Hindlimb muscle (tissue), 1 donor: ENCODE data around the gene ZNF584. TPM values are rescaled to one million over a fixed set of nuclear protein-coding genes. Genes with fewer than 3 reads are reported as not detected.
"Not testable (repeated sequence)": the region's sequence is repeated elsewhere in the genome, so short reads cannot be mapped to it uniquely, and the experiment has no call there.

Source experiments
- DNase-seq: peaks from one replicate; pipeline ENCODE4 v3.0.0-alpha.2; 2013
- polyA plus RNA-seq: library from polyadenylated mRNA; unstranded; fragments of 120-200 nt; gene quantifications from one replicate; pipeline ENCODE4 v1.2.1, GENCODE V29; 2013; ENCODE audit not compliant: insufficient read length

The ZNF584 gene
- polyA plus RNA-seq, result 5.4 TPM

DNA sequence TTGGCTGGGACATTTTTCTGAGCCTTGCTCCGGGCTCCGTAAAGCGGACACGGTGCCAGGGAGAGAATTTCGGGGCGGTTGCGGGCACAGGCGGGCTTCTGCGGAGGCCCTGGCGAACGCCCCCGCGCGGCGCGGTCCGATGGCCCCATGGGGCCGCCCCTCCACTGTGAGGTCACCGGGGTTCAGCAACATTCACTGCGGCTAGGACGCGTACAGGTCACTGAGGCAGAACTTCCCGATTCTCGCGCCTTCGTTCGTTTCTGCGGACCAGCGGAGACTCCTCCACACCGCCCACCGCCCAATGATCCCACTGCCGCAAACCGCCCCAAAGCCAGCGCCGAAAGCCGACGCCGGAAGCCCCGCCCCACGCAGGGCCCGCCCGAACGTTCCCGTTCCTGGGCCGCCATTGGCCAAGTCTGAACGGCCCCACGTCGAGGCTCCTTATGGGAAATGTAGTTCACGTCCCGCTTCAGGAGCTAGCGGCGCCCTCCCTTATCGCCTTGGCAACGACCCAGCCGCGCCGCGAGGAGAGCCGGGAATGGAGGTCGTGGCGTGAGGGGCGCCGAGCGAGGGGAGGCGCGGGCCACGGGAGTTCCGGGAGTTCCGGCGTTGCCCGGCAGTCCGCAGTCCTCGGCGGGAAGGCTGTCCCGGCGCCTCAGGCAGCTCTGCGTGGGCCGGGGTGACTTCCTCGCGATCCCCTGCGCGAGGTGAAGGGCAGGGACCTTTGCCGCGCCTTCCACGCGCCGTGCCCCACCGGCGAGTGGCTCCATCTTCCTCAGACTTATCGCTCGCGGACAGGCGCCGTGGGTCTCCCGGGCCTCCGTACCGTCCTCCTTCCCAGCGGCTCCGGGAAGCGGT lies at the start of gene ZNF584:
Gene ZNF584 (plus strand): TSS at position 498 of the 858 bp plus-strand sequence. CDS start 499 bp downstream, outside the sequence.
- DNase-seq, result peak; percentile 95

DNA sequence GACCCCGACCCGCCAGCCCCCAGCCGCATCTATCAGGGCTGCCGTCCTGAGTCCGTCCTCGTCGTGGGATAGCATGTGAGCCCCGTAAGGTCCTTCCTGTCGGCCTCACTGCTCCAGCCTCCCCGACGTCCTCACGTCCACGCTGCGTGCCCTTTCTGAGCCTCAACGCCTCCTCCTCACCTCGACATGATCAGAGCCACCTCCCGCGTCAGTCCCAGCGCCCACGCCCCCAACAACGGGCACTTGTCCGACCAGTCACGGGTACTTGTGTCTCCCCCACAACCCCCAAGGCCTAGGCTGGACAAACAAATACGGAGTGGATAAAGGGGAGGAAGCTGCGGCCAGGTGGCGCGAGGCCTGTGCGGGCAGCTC lies 46.6 kb upstream of the ZNF584 start:
- no peak for DNase-seq

DNA sequence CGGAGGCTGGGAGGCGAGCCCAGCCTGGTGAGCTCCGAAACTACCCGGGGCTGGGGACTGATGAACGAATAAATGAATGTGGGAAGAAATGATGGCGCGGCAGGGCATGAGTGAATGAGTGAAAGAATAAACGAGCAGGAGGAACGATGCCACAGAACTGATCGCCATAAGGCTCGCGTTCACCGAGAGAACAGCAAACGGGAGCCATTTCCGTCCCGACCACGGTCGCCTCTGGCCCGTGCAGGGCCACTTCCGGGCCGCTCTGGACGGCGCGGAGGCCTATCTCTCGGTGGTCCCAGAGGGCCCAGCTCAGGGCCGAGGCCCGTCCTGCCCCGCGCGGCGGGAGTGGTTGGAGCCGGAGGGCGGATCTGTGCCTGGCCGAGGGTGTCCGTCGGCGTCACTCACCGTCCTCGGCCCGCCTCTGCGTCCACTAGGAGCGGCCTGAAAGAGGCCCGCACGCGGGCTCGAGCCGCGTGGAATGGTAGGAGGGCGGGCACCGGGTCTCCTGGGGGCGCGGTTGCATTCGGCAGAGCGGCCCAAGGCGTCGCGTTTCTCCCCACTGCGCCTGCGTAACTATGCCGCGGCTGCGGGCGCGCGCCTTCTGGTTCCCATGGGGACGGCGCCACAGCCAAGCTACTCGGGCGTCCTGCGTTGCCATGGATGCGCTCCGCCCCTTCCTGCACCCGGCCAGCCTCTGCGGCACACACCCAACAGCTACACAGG lies 46.0 kb upstream of the ZNF584 start, which contains the start of gene ZNF497:
Gene ZNF497 (minus strand): TSS at position 480 of the 723 bp plus-strand sequence. CDS start 5,116 bp downstream, outside the sequence.
- DNase-seq, result peak; percentile 96

DNA sequence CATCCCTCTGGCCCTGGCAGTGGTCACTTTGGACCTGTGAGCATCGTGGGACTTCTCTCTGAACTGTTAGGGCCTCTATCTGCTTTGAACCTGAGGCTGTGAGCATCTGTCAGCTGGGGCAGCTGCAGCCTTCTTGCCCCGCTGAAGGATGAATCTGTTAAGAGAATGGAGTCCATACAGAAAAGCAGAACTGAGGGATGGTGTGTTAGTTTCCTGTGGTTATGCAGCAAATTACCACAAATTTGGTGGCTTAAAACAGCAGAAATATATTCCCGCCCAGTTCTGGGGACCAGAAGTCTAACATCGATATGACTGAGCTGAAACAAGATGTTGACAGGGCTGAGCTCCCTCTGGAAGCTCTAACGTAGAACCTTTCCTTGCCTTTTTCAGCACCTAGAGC lies 44.3 kb upstream of the ZNF584 start:
- no peak for DNase-seq

DNA sequence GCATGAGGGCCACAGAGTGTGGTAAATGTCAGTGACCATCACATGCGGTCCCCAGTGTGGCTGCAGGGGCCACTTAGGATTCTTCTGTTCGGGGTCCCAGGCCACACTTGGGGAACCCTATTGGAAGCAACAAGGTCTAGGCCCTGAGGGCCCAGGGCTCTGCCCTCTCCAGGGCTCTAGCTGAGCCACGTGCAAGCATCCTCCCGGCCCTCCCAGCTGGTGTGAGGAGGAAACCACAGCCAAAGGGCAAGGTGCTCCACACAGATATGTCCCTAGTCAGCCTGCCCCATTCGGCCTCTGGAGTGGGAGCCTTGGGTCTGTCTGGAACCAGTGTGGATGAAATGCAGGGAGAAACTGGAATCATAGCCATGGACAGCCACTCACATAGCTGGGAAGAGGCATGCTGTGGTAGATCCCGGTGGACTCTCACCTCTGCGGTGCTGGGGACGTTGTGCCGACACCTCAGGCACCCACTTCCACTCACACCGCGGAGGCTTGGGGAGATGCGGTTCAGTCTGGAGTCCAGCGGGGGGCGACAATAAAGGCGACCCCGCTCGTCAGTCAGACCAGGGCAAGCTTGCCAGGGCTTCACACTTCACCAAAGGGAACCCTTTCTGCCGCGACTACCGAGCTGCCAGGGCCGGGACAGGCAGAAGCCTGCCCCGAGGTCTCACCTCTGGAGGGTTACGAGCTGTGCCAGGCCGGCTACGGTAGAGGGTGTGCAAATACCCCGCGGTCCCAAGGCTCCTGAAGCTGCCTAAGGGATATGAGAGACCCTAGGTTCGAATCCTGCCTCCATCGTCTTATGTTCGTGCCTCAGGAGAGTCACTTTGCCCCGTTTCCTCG lies 41.6 kb upstream of the ZNF584 start:
- DNase-seq, result no peak

DNA sequence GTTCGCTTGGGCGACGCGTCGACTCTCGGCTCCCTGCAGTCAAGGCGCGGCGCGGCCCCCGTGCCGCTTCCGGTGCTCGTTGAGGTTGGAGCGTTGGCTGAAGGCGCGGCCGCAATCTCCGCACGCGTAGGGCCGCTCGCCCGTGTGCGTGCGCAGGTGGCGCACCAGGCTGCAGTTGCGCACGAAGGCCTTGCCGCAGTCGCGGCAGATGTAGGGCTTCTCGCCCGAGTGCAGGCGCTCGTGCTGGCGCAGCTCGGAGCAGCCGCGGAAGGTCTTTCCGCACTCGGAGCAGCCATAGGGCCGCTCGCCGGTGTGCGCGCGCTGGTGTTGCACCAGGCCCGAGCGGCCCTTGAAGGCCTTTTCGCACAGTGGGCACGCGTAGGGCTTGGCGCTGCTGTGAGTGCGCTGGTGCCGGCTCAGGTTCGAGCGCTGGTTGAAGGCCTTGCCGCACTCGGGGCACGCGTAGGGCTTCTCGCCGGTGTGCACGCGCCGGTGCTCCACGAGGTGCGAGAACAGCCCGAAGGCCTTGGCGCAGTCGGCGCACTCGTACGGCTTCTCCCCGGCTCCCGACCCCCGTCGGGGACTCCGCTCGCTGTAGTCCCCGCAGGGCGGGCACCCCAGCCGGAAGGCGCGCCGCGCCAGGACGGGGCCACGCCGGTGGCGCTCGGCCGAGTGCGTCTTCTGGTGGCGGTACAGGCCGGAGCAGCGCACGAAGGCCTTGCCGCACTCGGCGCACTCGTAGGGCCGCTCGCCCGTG lies 40.6 kb upstream of the ZNF584 start:
- DNase-seq, result no peak

DNA sequence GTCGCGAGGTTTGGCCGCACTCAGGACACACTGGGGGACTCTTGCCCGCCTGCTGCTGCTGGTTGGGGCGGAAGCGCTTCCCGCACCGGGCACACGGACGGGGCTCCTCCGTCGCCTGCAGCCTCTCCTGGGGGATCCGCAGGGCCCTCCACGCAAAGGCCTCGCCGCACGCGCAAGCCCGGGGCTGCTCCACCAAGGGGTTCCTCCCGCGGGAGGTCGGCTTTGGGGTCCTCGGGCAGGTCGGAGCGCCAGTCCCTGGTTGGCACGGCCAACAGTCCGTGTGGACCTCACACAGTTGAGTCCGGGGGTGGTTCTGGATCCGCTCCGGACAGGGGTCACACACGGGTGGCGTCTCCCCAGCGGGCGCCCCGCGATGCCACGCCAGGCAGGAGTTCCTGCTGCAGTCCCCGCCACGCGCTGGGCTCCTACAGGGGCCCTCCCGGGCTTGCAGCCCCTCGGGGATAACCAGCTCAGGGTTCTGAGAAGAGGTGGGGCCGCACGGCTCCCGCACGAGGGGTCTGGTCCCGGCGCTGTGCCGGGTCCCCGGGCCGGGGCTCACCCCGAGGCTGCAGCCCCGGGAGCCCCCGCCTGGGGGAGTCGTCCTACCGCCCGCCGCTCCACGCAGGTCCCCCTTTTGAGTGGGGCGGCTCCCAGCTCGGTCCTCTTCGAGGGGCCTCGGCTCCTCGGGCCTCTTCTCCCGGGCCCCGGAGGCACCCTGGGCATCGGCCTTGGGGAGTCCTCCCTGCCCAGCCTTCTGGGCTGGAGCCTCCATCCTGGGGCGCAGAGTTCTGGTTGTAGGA lies 39.7 kb upstream of the ZNF584 start:
- no peak for DNase-seq

DNA sequence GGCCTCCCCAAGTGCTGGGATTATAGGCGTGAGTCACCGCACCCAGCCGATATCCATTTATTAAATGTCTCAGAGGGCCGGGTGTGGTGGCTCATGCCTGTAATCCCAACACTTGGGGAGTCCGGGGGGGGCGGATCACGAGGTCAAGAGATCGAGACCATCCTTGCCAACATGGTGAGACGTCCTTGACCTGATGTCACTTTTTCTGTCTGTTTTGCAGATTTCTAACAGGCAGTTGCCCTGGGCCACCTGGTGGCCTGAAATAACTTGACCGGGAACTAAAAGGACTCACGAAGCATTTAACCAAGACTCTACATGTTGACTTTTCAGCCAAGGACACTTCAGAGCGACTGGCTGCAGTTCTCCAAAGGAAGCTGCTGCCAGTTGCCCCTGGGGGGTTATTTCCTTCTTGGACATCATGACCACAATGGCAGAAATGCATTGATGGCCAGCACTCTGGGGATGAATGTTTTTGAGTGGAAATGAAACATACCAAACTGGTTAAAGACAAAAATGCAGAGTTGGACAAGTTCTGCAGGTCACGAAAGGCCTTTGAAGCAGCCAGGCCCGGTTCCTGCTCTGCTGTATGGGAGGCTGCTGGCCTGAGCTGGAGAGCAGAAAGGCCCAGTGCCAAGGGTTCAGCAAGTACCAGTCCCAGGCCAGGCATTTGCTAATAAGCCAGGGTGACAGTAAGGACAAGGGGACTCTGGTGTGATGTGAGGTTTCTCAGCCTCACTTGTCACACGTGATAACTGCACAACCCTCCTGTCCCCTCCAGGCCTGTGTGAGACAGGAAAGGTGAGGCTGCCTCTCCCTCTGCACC lies 35.9 kb upstream of the ZNF584 start:
- no peak for DNase-seq

DNA sequence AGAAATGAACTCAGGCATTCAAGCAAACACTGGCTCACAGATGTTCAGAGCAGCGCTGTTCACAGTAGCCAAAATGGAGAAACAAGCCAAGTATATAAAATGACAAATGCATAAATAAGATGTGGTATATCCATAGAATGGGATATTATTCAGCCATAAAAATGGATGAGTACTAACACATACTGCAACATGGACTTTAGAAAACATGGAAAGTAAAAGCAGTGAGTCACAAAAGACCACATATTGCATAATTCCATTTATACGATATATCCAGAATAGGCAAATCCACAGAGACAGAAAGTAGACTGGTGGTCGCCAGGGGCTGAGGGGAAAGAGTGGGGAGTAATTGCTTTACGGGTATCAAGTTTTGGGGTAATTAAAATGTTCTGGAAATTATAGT lies 34.2 kb upstream of the ZNF584 start:
- DNase-seq, result no peak

DNA sequence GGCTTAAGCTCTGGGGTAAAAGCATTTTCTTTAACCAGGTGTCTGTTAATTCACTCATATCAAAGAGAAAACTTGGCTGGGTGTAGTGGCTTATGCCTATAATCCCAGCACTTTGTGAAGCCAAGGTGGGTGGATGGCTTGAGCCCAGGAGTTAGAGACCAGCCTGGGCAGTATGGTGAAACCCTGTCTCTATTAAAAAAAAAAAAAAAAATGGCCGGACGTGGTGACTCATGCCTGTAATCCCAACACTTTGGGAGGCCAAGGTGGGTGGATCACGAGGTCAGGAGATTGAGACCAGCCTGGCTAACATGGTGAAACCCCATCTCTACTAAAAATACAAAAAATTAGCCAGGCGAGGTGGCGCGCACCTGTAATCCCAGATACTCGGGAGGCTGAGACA lies 31.7 kb upstream of the ZNF584 start:
- DNase-seq, result not testable (repeated sequence)

DNA sequence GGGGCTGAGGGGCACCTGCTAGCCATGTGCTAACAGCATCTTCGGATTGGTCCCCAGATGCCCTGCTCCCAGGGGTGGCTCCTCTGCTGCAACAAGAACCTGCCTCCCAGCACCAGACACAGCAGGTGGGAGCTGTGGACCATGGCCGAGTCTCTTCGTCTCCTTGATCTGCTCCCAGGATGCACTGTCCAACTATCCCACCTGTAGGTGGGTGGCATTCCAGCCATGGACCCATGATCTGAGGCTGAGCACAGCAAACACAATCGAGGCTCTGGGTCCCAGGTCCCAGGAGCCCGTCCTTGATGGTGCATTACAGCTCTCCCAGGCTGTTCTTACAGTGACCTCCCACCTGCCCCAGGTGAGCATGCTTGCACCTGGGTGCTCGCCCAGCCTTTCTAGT lies 29.2 kb upstream of the ZNF584 start:
- DNase-seq, result no peak

DNA sequence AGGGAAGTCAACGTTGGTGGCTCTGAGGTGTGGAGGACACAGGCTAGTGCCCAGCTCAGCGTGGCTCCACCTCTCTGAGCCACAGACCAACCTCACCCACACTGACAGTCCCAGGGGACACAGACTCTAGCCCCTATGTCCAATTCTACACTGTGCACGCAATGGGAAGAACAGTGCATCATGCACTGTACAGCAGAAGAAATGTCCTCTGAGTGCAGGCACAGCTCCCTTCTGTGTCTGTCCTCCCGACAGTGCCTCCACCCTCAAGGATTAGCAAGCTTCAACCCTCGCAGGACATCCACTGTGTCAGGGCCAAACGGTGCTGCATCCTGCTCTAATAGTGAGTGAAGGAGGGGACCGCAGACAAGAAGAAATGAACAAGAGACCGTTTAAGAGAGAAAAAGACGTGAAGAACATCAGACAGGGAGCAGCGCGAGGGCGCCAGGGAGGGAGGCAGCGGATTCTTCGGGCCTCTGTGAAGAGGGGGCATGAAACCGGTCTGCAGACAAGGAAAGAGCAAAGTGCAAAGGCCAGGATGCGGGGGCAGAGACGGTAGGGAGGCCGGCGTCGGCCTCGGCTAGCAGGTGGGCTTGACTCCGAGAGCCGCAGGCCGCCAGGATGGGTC lies 28.3 kb upstream of the ZNF584 start:
- no peak for DNase-seq

DNA sequence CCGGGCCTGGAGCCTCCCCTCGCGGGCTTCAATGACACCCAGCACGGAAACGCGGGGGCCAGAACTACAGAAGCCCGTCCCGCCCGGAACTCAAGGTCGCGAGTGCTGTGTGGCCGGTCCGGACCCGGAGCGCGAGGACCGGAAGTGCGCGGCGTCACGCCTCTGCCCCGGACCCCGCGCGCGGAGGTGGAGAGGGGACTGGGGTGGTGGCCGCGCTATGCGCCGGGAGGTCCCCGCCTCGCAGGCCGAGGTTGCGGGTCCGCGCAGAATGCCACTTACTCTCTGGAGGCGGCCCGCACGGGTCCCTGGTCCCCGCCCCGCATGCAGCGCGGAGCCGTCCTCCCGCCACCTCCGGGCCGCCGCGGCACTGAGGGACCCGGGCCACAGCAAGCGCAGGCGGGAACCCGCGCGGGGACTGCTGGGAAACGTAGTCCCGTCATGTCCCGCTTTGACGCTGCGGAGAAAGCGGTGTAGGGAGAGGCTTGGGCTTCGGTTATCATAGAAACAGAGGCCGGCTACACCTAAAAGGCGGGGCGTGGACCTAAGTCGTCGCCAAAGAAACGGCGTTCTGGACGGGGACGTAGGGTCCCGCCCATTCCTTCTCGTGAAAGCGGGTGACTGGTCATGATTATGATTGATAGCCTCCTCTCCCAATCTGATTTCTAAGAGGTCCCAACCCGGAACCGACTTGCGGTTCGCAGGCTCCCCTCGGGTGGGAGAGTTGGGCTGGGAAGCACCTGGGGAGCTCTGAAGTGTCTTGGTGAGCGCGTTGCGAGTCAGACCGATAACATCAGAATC lies 27.6 kb upstream of the ZNF584 start, which contains the start of gene ZNF837:
Gene ZNF837 (minus strand): TSS at position 369 of the 798 bp plus-strand sequence. CDS start 11,698 bp downstream, outside the sequence.
- DNase-seq, result peak; percentile 100

DNA sequence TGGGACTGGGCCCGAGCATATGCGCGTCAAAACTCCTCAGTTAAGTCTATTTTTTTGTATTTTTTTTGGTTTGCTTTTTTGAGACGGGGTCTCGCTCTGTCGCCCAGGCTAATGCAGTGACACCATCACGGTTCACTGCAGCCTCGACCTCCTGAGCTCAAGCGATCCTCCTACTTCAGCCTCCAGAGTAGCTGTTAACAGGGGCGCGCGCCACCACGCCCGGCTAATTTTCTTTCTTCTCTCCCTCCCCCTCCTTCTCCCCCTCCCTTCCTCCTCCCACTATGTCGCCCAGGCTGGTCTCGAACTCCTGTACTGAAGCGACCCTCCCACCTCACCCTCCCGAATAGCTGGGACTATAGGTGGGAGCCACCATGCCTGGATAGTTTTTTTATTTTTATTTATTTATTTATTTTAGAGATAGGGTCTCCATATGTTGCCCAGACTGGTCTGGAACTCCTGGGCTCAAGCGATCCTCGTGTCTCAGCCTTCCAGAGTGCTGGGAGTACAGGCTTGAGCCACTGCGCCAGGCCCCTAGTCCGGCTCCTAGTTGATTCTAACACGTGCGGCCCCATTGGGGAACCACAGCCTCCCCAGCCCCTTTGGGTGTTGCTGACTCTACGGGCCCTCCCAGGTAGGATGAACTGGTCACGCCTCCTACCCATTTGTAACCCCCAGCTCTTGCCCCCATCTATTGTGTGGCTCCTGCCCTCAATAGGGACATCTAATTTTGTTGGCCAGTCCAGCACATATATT lies 26.8 kb upstream of the ZNF584 start:
- no peak for DNase-seq

DNA sequence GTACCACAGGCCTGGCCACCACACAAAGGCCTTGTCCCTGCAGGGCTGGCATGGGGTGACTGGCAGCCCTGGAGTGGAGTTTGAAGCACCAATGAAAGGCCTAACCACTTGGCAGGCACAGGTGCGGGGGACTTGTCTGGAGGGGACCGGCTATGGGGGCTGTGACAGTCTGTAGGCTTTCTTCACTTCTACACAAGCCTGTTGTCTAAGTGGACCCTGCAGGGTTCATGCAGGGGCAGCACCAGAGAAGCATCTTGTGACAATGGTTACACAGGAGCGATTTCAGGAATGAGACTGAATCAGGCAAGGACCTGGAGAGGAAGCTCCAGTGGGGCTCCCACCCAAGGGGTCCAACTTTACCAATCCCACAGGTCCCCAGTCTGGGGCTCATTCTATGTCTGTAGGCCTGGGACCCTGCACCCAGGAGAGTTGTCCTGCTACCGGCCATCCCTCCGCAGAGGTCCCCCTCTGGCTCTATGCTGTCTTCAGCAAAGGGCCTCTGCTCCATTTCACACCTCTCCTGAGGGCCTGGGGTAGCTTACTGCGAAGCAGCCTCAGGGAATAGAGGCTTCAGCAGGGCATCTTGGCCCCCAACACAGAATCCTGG lies 25.3 kb upstream of the ZNF584 start:
- no peak for DNase-seq

DNA sequence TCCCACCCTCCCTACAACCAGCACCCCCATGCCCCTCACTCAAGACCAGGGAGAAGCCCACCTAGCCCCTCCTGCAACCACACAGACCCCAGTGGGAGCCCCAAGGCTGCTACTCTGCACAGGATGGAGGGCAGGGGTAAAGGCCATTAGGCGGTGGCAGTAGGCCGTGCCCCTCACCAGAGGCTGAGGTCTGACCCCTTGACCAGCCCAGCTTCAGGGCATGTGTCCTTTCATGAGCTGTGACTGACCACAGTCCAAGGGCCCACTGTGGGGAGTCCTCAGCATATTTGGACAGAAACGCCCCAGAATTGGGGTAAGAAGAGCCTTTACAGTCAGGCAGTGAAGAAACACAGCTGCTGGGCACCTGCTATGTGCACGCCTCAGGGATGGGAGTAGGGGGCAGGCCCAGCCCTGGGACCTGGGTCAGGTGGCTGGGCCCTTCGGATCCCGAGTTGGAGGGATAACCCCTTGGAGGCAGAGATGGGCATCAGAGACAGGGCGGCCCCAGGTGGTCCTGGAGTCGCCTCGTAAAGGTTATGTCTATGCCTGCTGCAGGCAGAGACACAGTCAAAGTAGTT lies 23.0 kb upstream of the ZNF584 start:
- no peak for DNase-seq
